GM21619 (cell line): Measurements from ENCODE around the gene EML1.

Source experiments
- ATAC-seq: cut with Tn5 transposase; IDR thresholded peaks from one replicate; pipeline ENCODE4 v1.9.1; 2021; ENCODE audit not compliant: unreplicated experiment

EML1 gene

DNA sequence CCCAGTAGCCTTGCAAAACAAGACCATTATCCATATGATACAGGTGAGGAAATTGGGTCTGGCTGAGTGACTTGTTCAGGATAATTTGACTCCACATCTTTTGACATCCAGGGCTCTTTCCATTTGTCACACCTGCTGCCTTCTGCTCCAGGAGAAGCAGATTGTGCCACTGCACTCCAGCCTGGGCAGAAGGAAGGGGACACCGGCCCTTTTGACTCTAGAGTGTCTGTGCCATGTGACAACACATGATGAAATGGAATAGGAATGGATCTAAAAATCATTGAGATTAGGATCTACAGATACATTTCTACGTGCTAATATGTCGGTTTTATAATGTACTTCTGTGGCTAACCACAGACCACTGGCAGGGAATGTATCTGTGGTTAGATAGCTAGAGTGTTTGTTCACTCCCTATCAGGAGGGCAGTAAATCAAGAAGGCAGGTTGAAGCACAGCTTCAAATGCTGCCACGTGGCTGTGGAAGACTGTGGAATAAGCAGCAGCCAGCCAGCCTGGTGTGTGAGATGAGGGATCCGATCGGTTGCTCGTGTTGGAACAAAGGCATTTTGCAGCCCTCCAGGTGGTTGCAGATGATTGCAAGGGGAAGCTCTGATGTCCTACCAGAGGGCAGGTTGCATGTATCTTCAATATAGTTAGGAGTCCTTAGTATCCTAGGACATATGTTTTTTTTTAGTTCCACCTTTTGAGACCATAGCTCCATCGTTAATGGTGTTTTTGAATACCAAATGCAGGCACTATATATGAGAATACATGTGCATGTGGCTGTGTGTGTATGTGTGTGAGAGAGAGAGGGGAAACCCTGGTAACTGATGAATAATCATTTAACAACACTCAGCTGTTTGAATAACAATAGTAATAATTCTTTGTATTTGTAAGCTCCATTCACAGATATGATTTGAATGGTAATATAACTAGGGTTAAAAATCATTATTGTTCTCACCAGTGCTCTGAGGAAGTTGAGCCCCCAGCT lies 28.6 kb downstream of the EML1 start:
- no peak for ATAC-seq

DNA sequence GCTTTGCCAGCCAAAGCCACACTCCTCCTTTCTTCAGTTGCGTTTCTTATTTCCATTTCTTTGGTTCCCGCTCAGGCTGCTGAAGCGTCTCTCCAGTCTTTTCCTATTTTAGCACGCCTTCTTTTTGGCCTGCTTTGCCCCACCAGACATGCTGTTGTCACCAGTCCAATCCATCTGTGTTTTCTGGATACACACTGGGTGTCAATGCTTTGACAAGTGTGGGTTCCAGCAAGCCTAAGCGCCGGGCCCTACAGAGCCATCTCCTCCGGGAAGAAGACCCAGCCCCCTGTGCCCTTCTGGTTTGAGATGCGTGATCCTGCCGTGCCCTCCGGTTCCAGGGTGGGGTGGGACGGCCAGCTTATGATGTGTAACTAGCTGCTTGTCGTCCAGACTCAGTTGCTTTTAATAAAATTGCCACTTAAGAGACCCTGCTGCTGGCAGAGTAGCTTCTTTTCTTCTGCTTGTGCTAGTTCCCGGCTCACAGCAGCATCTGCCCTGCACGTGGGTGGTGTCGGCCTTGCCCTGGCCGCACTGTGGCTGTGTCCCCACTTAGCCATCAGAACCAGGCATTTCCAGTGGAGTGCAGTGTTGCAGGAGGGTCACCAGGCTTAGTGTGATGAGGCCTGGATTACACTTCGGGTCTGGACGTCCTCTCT lies 29.7 kb downstream of the EML1 start:
- ATAC-seq, result no peak

DNA sequence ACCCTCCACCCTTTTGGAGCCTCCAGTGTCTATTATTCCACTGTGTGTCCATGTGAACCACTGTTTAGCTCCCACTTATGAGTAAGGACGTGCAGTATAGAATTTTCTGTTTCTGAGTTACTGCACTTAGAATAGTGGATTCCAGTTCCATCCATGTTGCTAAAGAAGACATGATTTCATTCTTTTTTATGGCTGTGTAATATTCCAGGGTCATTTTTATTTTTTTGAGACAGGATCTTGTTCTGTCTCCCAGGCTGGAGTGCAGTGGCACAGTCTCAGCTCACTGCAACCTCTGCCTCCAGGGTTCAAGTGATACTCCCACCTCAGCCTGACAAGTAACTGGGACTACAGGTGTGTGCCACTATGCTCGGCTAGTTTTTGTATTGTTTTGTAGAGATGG lies 31.6 kb downstream of the EML1 start:
- ATAC-seq, result no peak

DNA sequence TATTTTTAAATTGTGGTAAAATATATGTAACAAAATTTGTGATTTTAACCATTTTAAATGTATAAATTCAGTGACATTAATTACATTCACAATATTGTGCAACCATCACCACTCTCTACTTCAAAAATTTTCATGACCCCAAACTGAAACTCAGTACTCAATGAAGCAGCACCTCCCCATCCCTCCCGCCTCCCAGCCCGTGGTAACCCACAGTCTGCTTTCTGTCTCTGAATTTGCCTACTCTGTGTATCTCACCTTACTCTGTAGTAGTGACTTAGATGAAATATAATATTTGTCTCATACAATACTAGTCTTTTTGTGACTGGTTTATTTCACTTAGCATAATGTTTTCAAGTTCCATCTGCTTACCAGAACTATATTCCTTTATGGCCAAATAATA lies 36.2 kb downstream of the EML1 start:
- ATAC-seq, result no peak

DNA sequence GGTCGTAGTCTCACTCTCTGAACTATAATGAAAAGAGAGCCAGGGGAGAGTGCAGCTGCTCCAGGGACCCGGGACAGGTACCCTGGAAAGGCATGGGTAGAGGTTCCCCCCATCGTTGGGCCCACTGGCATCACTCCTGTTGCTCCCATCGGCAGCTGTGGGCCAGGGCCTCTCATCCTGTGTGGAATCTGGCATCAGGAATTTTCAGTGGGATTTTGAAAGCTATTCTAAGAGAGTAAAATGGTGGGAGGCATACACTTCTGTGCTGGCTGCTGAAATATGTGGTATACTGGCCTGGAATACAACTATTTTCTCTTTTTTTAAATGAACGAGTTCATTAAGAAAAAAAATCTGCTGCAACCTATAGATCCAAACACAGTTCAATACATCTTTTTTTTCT lies 38.1 kb downstream of the EML1 start:
- ATAC-seq, result no peak

DNA sequence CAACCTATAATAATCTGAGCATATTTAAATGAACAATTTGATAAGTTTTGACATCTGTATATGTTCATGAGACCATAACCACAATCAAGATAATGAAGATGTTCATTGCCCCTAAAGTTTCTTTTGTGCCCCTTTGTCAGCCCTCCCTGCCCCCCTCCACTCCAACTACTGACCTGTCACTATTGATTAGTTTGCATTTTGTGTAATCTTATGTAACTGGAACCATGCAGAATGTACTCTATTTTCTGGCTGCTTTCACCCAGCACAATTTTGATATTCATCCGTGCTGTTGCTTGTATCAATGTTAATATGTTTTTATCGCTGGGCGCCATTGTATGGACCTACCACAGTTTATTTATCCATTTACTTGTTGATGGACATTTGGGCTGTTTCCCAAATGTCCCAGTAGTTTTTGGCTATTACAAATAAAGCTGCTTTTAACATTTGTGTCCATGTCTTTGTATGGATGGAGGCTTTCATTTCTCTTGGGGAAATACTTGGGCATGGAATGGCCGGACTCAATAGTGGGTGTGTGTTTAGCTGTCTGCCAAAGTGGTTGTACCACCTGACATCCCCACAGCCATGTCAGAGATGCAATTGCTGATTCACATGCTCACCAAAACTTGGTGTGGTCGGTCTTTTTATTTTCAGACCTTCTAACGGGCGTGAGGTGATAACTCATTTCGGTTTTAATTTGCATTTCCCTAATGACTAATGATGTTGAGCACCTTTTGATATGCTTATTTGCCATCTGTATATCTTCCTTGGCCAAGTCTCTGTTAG lies 38.9 kb downstream of the EML1 start:
- ATAC-seq, result no peak

DNA sequence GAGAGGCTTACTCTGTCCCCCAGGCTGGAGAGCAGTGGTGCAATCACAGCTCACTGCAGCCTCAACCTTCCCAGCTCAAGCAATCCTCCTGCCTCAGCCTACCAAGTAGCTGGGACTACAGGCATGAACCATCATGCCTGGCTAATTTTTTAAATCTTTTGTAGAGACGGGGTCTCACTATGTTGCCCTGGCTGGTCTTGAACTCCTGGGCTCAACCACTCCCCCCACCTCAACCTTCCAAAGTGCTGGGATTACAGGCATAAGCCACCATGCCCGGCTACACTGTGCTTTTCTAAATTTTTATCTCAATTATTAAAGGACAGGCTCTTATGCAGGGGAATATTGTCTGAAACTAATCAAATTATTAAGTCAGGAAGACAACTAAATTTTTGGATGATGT lies 44.6 kb downstream of the EML1 start:
- no peak for ATAC-seq

DNA sequence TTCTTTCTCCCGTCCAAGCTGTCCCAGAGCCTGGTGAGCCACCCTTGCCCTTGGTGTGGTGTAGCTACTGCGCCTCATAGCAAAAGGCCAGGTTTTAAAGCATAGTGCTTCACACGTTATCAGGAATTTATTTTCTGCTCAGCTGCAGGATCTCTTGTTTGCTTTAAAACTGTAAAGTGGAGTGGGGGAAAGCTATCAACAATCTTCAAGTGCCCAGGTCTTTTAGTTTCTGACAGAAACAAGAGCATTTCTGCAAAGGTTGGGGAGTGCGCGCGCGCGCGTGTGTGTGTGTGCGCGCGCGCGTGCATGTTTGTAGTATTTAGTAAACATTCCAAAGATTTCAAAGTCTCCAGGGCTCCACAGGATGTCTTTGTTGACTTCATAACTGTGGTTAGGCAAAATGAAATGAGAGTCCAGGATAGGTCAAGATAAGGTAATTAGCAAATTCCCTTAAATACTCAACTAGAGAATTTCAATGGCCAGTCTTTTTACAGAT lies 45.5 kb downstream of the EML1 start:
- ATAC-seq, result no peak

DNA sequence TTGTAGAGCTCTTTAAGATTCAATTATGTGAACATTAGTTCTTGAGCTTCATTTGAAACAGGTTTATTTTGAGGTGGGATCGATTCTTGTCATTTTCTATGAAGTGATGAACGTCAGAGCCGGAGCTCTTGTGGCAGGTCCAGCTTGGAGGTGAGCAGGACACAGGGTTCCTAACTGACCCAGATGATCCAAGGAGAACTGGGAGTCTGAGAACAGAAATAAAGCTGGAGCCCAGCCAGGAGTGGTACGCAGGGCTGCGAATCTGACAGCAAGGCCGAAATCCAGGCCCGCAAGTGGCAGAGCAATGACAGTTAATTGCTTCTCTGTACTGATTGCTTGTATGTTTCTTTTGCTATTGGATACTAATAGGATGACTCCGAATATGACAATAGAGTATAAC lies 46.5 kb downstream of the EML1 start:
- ATAC-seq, result no peak

DNA sequence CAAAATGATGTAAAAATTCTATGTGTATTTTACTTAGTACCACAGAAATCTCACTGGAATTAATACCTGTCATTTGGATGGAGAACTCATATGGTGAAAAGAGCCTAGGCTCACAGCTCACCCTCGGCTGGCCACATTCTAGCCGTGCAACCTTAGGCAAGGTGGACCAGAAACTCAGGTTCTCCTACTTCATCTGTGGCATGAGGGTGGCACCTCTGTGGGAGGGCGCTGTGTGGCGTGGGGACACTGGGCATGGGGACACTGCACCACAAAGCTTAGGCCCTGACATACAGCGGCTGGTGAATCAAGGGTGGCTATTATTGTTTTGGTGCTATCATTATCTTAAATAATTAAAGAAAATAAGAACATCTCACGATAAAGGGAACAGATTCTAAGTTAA lies 47.1 kb downstream of the EML1 start:
- no peak for ATAC-seq

DNA sequence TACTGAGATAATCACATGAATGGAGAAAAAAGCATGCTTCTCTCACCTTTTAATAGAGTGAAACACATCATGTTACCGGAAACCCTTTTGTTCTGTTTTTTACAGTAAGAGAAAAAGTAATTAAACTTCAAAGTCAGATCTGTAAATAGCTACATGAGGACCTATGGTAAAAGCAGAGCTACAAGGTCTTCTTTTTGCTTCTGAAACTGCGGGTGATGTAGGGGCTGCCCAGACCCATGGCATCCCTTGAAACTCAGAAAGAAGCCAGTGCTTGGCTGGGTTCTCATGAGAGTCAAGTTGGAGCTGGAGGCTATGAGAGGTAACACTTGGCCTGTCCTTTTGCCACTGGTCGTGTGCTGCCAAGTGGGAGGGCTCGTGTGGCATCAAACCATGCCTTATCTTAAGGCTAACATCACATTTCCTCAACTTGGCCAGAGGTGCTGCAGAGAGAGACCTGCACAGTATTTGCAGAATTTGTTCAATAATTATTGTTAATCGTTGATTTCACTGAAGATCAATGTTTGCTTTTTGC lies 47.6 kb downstream of the EML1 start:
- ATAC-seq, result no peak

DNA sequence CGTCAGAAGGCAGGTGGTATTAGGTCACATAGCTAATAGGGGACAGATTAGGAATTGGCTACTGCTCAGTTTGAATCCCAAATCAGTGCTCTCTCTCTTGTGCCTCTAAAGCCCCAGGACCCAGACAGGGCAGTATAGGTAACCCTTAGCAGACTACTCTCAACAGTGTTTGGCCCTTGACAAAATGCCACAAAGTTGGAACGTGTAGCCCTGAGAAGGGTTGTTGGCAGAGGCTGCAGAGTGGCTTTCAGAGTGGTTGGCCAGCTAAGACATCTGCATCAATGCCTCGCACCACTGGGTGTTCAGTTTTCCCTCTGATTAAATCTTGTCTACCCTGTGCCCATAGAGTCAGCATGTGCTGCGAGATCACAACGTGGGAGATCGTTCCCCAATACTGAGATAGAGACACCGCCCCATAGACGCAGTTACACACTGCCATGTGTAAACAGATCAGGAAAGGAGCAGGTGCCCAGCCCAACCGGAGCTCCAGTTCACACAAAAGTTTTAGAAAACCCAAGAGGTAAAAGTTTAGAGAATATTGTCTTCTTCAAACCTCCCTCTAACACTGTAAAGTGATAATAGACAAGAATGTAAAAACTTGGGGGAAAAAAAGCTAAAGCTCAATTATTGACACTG lies 48.3 kb downstream of the EML1 start:
- no peak for ATAC-seq

DNA sequence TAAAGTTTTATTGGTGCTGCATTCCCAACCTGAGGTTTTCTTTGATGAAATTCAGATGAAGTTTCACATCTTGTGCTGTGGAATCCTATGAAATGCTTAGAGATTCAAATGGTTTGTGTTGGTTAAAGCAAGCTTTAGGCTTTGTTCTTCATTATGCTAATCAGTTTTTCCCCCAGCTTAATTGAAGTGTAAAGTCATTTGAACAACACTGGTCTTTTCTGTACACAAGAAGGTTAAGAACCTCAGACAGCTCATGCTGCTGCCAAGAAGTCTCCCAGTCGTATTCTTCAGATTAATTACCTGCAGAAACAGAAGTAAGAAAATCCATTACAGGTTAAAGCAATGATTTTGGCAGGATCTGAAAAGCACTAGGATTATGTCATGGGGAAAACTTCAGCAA lies 48.9 kb downstream of the EML1 start:
- ATAC-seq, result no peak

DNA sequence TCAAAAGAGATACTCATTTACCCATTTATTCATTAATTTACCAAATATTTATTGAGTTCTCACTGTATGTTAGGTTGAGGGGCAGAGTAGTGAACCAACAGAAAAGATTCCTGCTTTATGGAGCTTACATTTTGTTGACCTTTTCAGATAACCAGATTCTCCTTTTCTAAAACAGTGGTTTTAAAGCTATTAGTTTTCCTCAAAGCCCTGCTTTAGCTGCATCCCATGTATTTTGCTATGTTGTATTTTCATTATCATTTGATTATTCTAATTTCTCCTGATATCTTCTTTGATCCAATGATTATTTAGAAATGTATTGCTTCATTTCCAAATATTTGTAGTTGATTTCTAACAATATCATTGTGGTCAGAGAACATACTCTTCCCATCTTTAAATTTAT lies 53.6 kb downstream of the EML1 start:
- no peak for ATAC-seq

DNA sequence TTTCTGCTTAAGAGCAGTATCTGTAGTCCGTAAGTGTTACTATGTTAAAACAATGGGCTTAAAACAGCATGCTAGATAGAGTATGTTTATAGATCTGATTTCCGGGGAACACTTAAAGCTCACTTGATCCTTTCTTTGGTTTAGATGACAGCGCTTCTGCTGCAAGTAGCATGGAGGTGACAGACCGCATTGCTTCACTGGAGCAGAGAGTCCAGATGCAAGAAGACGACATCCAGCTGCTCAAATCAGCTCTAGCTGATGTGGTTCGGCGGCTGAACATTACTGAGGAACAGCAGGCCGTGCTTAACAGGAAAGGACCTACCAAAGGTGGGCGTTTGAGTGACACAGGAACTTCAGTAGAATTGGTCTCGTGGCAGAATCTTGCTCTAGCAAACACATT lies 57.5 kb downstream of the EML1 start:
- no peak for ATAC-seq

DNA sequence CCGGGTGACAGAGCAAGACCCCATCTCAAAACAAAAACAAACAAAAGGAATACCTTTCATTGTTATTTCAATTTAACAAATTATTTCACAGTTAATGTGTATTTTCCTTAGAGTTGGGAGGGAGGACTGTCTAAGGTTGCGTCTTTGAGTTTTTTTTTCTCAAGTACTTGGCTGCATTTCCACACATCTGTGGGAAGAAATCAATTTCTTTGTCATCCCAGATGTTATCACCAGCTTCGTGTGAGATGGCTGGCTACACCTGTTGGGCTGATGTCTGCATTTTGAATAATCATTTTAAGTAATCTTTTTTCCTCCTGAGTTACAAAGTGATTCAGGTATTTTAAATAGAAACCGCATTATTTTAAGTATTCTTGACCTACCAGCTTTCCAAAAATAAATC lies 59.4 kb downstream of the EML1 start:
- no peak for ATAC-seq

DNA sequence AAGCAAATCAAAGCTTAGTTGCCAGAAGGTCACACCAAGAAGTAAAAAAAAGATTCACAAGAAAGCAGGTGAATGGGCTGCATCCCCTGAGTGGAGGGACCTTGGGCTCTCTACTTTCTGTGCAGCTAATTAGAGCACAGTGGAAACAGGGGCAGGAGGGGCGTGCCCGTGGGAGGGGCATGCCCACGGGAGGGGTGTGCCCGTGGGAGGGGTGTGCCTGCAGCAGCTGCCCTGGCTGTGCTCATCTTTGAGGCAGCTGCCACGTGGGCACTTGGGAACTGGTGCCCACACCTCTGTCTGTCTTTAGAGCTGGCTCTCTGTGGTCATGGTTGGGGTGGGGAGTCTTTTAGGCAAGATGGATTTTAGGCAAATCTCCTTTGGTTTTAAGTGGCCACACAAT lies 60.0 kb downstream of the EML1 start:
- ATAC-seq, result no peak

DNA sequence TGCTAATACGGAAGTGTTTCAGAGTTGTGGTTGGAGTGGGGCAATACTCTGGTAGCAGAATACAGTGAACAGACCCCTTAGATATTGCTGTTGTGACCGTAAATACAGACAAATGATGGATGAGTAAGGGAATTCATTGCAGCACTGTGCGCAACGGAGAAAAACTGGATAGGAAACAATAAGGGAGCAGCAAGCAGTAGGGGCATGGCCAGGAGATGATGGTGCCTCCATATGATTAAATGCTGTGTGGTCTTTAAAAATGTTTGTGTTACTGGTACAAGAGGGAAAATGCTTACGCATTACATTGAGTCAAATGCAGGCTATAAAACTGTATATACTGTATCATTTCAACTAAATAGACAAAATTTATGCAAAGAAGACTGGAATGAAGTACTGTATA lies 61.6 kb downstream of the EML1 start:
- ATAC-seq, result no peak

DNA sequence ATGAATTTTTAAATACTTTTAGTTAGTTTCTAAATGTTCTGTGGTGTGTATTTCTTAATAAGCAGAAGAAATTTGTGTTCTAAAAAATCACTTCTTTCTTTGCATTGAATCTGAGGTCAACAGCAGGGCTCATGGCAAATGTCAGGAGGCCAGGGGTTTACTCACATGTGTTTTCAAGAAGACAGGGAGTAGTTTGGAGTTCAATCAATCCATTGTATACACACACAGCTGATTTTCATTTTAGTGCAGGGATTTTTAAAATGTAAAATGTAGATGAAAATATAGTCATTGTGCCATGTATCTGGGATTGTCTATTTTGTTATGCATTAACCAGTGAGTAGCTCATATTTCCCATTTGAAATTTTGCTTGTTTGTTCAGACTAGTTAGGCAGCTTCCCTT lies 62.1 kb downstream of the EML1 start:
- no peak for ATAC-seq

DNA sequence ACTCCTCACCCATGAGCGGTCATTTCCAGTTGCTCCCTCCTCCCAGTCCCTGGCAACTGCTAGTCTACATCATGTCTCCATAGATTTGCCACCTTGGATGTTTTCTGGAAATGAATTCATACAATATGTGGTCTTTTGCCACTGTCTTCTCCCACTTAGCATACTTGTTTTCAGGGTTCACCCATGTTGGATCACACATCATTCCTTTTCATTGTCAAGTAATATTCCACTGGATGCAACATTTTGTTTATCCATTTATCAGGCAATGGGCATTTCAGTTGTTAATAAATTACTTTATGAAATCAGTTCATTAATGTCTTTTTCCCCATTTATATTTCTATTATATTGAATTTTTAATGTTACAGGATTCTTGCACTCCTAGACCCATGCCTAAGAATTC lies 64.3 kb downstream of the EML1 start:
- no peak for ATAC-seq

DNA sequence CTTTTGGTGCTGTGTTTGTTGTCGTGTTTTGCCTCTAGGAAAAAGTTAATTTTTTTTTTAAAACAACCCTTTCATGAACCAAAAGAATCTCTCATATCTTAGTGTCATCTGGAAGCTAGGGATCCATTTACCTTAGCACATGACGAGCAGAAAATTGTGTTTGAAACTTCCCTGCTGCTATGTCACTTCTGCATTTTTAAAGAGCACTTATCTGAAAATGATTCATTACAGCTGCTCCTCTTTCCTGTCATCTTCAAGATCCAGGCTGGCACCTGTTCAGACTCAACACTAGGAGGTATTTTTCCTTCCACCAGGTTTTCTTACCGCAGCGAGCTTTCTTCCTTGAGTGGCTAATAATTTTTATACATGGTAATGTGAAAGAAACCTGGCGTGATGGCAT lies 67.0 kb downstream of the EML1 start:
- no peak for ATAC-seq
